Mammary epithelial cell (primary cell): ENCODE measurements around the gene GSG1.

Experiments used
- EZH2 ChIP-seq: IDR thresholded peaks from 2 replicates; pipeline ENCODE4 v1.6.1; 2012; ENCODE audit warnings: low read length, inconsistent platforms, borderline replicate concordance
- TF ChIP-seq, protein P1 (sequence below), 2 donors: IDR thresholded peaks in 1 of 2; conservative IDR thresholded peaks in 1 of 2; 2 replicates each; pipeline ENCODE4 v1.5.1; 2011 to 2012; ENCODE audit warnings: inconsistent platforms in 2 of 2, low read length in 2 of 2, mild to moderate bottlenecking in 2 of 2, control low read depth in 1 of 2, low read depth in 1 of 2; ENCODE audit not compliant: insufficient read depth in 1 of 2; ENCODE audit errors: extremely low read depth in 1 of 2

DNA sequence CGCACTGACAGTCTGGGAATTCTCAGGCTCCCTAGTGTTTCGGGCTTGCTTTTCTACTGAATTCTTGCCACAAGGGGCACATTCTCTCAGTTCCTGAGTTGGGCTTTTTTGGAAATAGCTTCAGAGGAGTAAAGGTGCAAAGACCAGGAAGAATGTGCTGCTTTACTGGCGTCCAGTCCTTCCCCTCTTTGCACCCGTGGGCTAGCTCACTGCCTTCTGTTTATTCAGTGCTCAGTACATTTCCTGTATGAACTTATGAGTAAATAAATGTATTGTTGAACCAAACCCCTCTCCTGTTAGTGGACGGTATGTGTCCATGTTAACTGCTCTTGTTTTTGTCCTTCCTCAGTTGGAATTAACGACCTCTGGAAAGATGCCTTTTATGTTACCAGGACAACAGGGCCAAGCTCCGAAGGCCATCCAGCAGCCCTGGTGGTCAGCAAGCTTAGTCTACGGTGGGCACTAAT is 24.0 kb downstream of the GSG1 start:
- no peak for TF ChIP-seq EZH2
- TF ChIP-seq, protein P1, sequence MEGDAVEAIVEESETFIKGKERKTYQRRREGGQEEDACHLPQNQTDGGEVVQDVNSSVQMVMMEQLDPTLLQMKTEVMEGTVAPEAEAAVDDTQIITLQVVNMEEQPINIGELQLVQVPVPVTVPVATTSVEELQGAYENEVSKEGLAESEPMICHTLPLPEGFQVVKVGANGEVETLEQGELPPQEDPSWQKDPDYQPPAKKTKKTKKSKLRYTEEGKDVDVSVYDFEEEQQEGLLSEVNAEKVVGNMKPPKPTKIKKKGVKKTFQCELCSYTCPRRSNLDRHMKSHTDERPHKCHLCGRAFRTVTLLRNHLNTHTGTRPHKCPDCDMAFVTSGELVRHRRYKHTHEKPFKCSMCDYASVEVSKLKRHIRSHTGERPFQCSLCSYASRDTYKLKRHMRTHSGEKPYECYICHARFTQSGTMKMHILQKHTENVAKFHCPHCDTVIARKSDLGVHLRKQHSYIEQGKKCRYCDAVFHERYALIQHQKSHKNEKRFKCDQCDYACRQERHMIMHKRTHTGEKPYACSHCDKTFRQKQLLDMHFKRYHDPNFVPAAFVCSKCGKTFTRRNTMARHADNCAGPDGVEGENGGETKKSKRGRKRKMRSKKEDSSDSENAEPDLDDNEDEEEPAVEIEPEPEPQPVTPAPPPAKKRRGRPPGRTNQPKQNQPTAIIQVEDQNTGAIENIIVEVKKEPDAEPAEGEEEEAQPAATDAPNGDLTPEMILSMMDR (conservative IDR thresholded peaks at IDR 0.05 in 1 of 2, IDR thresholded peaks at IDR 0.05 in 1 of 2; ENCODE audit: extremely low read depth in 1 of 2, insufficient read depth in 1 of 2, low read depth in 1 of 2, low read length in 2 of 2) = no peak
